Measurements from ENCODE around the gene E4F1.
A peak's percentile ranks its signal among the peaks of the same experiment; 100 is the strongest.
"Not testable (repeated sequence)": the region's sequence is repeated elsewhere in the genome, so short reads cannot be mapped to it uniquely, and the experiment has no call there.

E4F1 gene

GRCh38 chr16:2231016-2231931, 7.9 kb downstream of the E4F1 start:
- no peak for DNase-seq

- no peak for DNase-seq
These were observed 9.0 kb downstream of the E4F1 start for GRCh38 chr16:2232094-2232990.

- no peak for DNase-seq
These were observed 9.8 kb downstream of the E4F1 start for GRCh38 chr16:2233046-2233775.

GRCh38 chr16:2233872-2234812, 10.8 kb downstream of the E4F1 start:
- no peak for DNase-seq

- no peak for DNase-seq
These were observed 11.4 kb downstream of the E4F1 start for GRCh38 chr16:2234813-2235170.

GRCh38 chr16:2235234-2235651, 11.9 kb downstream of the E4F1 start:
- no peak for DNase-seq

GRCh38 chr16:2235695-2236336, 12.4 kb downstream of the E4F1 start:
- no peak for DNase-seq

- DNase-seq = no peak
These were observed 13.1 kb downstream of the E4F1 start, which contains the start of gene DNASE1L2 for GRCh38 chr16:2236337-2237101. TSS of gene DNASE1L2 (plus strand) at chr16:2236444. CDS start at chr16:2236817, 373 bp downstream.

- no peak for DNase-seq
These were observed 13.7 kb downstream of the E4F1 start for GRCh38 chr16:2237102-2237482.

GRCh38 chr16:2237493-2238149, 14.2 kb downstream of the E4F1 start:
- DNase-seq = no peak

- no peak for DNase-seq
These were observed 14.9 kb downstream of the E4F1 start for GRCh38 chr16:2238150-2238837.

- DNase-seq = no peak
These were observed 15.7 kb downstream of the E4F1 start for GRCh38 chr16:2238838-2239675.

GRCh38 chr16:2240331-2240730, 16.9 kb downstream of the E4F1 start:
- not testable (repeated sequence) for DNase-seq

- no peak for DNase-seq
These were observed 19.2 kb downstream of the E4F1 start for GRCh38 chr16:2242598-2242997.

- no peak for DNase-seq
These were observed 19.7 kb downstream of the E4F1 start for GRCh38 chr16:2243031-2243528.

- DNase-seq = no peak
These were observed 20.4 kb downstream of the E4F1 start for GRCh38 chr16:2243781-2244180.

GRCh38 chr16:2244301-2244700, 20.9 kb downstream of the E4F1 start:
- peak in 1 of 2 experiments; percentile 29 for DNase-seq

Data from NCI-H1930 (cell line).